GM10266 (cell line): ENCODE data around the gene ETFA.
"Not testable (repeated sequence)": the region's sequence is repeated elsewhere in the genome, so short reads cannot be mapped to it uniquely, and the experiment has no call there.

Source experiments
- DNase-seq: peaks from one replicate; pipeline ENCODE4 v3.0.0; 2012; ENCODE audit errors: extremely low spot score
- CTCF ChIP-seq: IDR thresholded peaks from 2 replicates; pipeline ENCODE4 v1.5.1; 2012; ENCODE audit warnings: mild to moderate bottlenecking, low read depth; ENCODE audit not compliant: control insufficient read depth, insufficient read depth; ENCODE audit errors: missing control alignments

The ETFA gene

GRCh38 chr15:76321602-76322001, 10.3 kb upstream of the ETFA start:
- no peak for TF ChIP-seq CTCF
- DNase-seq, result no peak

GRCh38 chr15:76321171-76321570, 9.9 kb upstream of the ETFA start:
- no peak for TF ChIP-seq CTCF
- no peak for DNase-seq

- no peak for TF ChIP-seq CTCF
- DNase-seq, result no peak
Measured at GRCh38 chr15:76320012-76320411, 8.7 kb upstream of the ETFA start.

- no peak for DNase-seq
- TF ChIP-seq CTCF, result no peak
Measured at GRCh38 chr15:76313731-76314130, 2.5 kb upstream of the ETFA start.

- not testable (repeated sequence) for DNase-seq
Measured at GRCh38 chr15:76313175-76313567, 1.9 kb upstream of the ETFA start.

- no peak for TF ChIP-seq CTCF
- DNase-seq, result no peak
Measured at GRCh38 chr15:76312540-76313174, 1.4 kb upstream of the ETFA start.

GRCh38 chr15:76310475-76311099, 682 bp downstream of the ETFA start:
- no peak for TF ChIP-seq CTCF
- DNase-seq, result peak; percentile 19
